HEK293T (cell line): Measurements from ENCODE around the gene SHF.

Source experiments
- ARNT ChIP-seq: fragments of 450-650 bp; IDR thresholded peaks from 2 replicates; pipeline ENCODE4 v1.6.1; 2017; ENCODE audit warnings: mild to moderate bottlenecking
- BHLHE40 ChIP-seq: fragments of 450-650 bp; IDR thresholded peaks from 2 replicates; pipeline ENCODE4 v1.6.1; 2016; ENCODE audit warnings: mild to moderate bottlenecking, moderate library complexity, borderline replicate concordance
- CTBP1 ChIP-seq: fragments of 450-650 bp; IDR thresholded peaks from 2 replicates; pipeline ENCODE4 v1.6.1; 2016; ENCODE audit warnings: borderline replicate concordance
- ELF4 ChIP-seq: fragments of 450-650 bp; IDR thresholded peaks from 2 replicates; pipeline ENCODE4 v1.6.1; 2017; ENCODE audit warnings: antibody characterized with exemption
- FOXA1 ChIP-seq: fragments of 450-650 bp; IDR thresholded peaks from 2 replicates; pipeline ENCODE4 v1.6.1; 2016; ENCODE audit warnings: mild to moderate bottlenecking
- FOXM1 ChIP-seq: fragments of 450-650 bp; IDR thresholded peaks from 2 replicates; pipeline ENCODE4 v1.6.1; 2017; ENCODE audit warnings: mild to moderate bottlenecking, borderline replicate concordance
- HDGF ChIP-seq: fragments of 450-650 bp; IDR thresholded peaks from 2 replicates; pipeline ENCODE4 v1.6.1; 2017; ENCODE audit warnings: antibody characterized with exemption, borderline replicate concordance
- L3MBTL2 ChIP-seq: fragments of 450-650 bp; conservative IDR thresholded peaks from 2 replicates; pipeline ENCODE4 v1.6.1; 2016; ENCODE audit warnings: mild to moderate bottlenecking
- LEF1 ChIP-seq: fragments of 450-650 bp; IDR thresholded peaks from 2 replicates; pipeline ENCODE4 v1.6.1; 2017; ENCODE audit warnings: mild to moderate bottlenecking, borderline replicate concordance
- SP1 ChIP-seq: fragments of 450-650 bp; IDR thresholded peaks from 2 replicates; pipeline ENCODE4 v1.6.1; 2017
- SUZ12 ChIP-seq: fragments of 450-650 bp; IDR thresholded peaks from 2 replicates; pipeline ENCODE4 v1.6.1; 2016; ENCODE audit warnings: mild to moderate bottlenecking
- TARDBP ChIP-seq: fragments of 450-650 bp; IDR thresholded peaks from 2 replicates; pipeline ENCODE4 v1.6.1; 2016
- ZNF384 ChIP-seq: fragments of 450-650 bp; IDR thresholded peaks from 2 replicates; pipeline ENCODE4 v1.6.1; 2016
- TF ChIP-seq, protein P1 (sequence below): fragments of 450-650 bp; IDR thresholded peaks from 2 replicates; pipeline ENCODE4 v1.6.1; 2016

DNA sequence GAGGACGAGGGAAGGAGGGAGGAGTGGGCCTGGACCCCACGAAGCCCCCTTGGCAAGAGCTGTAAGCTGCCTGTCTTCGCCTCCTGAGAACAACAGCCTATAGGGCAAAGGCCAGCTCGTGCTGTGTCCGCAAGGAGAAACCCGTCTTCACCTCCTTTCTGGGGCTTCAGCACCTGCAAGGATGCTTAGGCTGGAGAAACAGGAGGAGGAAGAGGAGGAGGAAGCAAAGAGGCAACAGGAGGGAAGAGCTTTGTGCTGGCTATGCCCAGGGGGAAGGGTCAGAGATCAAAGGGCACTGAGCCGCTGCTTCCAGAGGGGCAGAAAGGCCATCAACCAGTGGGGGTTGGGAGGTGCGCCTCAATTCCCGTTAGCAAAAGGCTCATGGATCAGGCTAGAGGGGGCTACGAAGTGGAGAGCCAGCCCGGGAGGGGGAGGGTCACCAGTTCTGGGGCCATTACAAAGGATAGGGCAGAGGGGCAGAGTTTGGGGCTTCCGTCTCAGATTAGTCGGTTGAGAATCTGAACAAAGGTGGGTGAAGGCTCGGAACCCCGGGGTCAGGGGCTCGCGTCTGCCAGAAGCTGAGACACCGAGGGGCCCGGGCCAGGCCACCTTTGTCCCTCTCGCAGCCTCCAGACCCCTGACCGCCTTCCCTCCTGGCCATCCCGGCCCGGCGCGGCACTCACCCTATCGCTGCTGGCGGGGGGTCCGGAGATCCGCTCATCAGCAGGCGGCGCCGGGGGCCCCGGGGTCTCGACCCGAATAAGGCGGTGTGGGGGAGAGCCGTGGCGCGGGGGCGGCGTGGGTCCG lies 792 bp downstream of the SHF start:
- no peak for TF ChIP-seq FOXM1
- TF ChIP-seq, protein P1, sequence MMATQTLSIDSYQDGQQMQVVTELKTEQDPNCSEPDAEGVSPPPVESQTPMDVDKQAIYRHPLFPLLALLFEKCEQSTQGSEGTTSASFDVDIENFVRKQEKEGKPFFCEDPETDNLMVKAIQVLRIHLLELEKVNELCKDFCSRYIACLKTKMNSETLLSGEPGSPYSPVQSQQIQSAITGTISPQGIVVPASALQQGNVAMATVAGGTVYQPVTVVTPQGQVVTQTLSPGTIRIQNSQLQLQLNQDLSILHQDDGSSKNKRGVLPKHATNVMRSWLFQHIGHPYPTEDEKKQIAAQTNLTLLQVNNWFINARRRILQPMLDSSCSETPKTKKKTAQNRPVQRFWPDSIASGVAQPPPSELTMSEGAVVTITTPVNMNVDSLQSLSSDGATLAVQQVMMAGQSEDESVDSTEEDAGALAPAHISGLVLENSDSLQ = no peak
- TF ChIP-seq BHLHE40 = no peak
- no peak for TF ChIP-seq LEF1
- no peak for TF ChIP-seq SP1
- no peak for TF ChIP-seq HDGF
- TF ChIP-seq L3MBTL2 = no peak
- TF ChIP-seq ELF4 = no peak
- TF ChIP-seq ARNT = no peak
- TF ChIP-seq CTBP1 = no peak
- TF ChIP-seq FOXA1 = no peak
- no peak for TF ChIP-seq TARDBP
- no peak for TF ChIP-seq SUZ12
- TF ChIP-seq ZNF384 = no peak
